Endothelial cell of hepatic sinusoid (primary cell): Measurements from ENCODE around the gene ANKRD62.
"Not testable (repeated sequence)": the region's sequence is repeated elsewhere in the genome, so short reads cannot be mapped to it uniquely, and the experiment has no call there.

Experiments used
- in situ Hi-C: cut with HindIII; loops from 2 replicates; pipeline ENCODE4 v1.10.0; 2017; ENCODE audit warnings: low sequenced_read_pairs

Gene ANKRD62

DNA sequence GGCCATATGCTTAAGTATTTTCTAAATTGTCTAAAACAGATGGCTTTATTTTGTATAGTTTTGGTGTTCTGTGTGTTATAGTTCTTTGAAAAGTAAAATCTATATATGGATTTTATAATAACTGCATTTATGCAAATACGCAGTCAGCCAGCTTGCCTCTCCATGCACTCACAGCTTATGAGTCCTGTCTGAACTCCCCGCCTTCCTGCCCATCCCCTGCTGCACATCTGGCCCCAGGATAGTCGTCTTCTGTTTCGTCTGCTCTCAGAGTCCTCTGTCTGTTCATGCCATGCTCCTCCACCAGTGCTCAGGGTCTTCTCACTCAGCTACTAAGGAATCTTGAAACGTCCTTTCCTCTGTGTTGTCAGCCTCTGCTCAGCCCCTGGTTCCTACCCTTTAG lies 28.2 kb upstream of the ANKRD62 start:
- in situ Hi-C loops = no loop called here

DNA sequence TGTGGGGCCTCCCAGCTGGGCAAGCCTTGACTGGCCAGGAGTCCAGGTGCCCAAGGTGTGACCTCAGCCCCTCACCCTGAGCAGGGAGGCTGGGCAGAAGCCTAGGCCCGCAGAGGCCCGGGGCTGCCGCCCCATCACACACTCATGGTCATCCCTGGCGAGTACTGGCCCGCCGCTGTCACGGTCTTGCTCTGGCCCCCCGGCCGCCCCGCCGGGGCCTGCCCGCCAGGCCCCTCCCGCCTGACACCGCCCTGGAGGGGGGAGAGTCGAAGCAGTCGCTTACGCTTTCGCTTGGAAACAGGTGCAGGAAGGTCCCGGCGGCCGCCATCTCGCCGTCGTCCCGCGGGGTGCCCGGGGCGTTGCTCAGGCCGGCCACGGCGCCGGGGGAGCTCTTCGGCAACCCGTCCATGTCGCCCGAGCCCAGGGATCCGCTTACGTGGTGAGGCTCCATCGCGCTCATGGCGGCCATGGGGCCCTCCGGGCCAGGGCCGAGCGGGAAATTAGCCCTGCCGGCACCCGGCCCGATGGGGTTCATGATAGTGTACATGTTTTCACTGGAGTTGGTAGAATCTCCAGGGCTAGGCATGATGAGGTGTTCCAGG lies 26.6 kb upstream of the ANKRD62 start:
- in situ Hi-C loops = no loop called here

DNA sequence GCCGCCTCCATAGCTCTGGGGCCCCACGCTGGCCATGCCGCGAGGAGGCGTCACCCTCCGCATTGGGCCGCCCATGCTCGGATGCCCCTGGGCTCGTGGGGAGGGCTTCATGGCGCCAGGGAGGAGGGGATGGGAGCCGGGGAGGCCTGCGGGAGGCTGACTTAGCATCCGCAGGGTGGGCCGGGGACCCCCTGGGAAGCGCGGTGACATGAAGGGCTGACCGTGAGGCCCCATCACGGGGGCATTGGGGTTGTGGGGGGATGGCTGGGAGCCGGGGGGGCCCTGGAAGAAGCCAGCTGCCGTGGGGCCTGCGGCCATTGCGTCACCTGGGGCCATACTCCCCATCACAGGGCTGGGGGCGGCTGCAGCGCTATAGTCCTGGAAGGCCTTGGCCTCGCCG lies 26.0 kb upstream of the ANKRD62 start:
- in situ Hi-C loops = no loop called here

DNA sequence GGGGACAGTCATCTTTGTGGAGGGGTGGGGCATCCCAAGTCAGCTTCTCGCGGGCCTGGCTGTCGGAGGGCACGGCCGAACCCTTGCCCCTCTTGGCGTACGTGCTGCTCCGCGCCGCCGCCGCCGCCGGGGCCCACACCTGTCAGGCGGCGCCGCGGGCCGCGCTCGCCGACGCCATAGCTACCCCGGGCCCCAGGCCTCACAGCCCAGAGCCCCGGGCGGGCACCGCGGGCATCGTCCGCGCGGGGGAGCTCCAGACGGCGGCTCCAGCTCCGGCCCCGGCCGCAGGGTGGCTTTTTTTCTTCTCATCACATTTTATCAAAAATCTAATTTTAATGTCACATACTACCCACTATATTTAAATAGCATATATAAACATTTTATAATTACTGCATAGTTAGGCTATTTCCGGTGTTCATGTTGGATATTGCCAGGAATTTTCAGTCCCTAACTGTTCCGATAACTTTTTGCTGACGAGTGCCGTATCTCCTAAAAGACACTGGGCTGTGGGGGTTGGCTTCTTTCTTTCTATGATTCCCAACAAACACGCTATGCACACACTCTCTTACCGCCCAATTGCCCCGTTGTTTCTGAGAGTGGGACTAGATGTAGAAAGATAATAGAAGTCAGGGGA lies 25.2 kb upstream of the ANKRD62 start:
- in situ Hi-C loops = not testable (repeated sequence)

DNA sequence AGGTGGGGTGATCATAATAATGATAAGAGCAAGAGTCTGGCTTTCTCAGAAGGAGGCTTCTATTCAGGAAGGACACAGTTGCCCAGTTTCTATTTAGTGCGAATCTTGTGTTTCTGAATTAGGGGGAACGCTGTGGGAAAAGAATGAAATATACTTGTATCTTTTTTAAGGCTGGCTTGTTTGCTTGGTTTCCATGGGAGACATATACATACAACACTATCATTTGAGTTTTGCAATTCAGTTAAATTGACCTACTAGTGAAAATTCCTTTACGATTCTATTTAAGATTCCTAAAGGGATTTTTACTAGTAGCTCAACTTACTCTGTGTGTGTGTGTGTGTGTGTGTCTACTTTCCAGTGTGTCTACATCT lies 24.7 kb upstream of the ANKRD62 start:
- in situ Hi-C loops = no loop called here

DNA sequence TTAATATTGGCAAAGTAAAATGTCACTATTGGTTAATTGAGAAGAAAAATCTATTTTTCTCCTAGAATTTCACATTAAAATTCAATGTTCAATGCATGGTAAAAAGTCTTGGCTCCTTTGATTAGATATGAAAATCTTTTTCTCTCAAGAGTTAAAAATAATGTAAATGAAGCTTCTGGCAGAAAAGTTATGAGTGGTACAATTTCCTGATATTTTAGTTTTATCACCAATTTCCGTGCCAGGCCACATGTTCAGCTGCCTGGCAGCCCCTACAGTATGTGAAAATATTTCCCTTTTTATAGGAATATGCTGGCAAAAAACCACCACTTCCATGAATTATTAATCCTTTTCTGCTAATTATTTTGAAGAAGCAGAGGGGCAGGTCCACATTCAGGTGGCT lies 22.6 kb upstream of the ANKRD62 start:
- in situ Hi-C loops = loop anchor here (5.0 kb wide), 1 partner anchor 236 kb away; the partner anchor contains the start of gene TUBB6

DNA sequence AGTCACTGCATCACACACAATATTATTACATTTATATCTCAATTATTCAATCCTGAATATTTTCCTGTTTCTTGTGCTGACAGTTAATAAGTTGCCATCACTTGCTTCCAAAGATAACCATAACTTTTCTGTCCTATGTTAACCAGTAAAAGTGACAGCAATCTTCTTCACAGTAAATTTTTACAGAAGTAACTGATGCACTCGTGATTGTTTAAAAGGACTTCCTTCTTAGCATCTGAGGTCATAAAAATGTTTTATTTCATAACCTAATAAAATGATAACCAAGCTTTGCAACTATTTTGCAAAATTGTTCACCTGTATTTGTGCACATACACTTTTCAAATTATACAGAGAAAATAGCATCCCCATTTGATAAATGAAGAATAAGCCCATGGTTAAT lies 20.6 kb upstream of the ANKRD62 start:
- in situ Hi-C loops = loop anchor here (5.0 kb wide), 1 partner anchor 234 kb away; the partner anchor contains the start of gene TUBB6

DNA sequence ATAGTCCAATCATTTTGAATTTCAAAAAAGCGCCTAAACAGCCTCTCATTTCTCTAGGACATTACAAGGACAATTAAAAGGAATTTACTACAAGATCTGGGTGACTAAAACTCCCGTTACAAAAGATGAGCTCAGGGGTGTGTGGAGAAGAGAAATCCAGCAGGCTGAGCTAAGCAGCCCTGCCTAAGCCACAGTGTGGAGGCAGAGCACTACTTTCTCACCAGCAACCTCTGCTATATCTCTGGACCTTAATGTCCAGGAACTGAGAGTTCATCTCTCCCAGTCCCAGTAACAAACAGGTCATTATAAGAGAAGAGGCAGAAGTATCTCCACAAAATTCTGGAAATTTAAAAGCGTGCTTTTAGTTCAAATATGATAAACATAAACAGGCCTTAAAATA lies 18.9 kb upstream of the ANKRD62 start:
- in situ Hi-C loops = loop anchor here (5.0 kb wide), 1 partner anchor 233 kb away; the partner anchor contains the start of gene TUBB6

DNA sequence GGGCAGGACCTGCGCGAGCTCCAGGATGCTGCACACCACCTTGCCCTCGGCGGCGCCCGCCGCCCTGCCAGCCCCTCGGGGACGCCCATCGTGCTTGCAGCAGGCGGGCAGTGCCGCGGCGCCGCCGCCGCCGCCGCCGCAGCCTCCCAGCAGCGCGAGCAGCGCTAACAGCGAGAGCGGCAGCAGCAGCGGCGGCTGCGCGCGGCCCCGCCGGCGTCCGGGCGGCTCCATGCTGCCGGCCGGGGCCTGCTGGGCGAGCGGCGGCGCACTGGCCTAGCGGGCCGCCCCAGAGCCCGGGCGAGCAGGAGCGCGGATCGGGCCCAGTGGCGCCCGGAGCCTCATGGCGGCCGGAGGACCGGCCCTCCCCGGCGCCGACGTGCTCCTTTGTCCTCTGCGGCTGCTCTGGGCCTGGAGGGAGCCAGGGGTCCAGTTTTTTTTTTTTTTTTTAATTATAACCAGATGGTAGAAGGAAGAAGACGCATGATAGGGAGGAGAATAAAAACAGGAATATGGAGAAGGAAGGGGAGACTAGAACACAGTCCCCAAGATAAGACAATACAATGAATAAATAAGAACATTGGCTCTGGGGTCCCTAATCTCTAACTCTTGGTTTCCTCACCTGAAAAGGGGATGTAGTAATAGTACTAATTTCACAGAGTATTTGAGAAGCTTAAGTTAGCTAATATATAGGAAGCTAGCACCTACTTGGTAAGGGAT lies 17.1 kb upstream of the ANKRD62 start:
- in situ Hi-C loops = no loop called here

DNA sequence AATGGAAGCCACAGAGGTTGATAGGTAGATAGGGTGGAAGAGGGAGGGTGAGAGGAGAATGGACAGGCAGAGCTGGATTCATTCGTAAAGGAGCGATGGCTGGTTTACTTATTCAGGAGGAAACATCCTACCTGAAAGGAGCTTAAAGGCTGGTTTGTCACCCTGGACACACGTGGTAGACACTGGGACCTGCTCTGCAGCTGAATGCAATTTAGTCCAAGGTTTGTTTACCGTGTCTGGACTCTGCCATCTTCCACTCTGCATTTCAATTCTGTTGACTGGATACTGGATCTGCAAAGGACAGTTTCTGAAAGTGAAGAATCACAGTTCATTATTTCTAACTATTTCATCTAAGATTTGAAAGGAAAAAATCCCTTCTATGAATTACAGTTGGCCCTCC lies 15.6 kb upstream of the ANKRD62 start:
- in situ Hi-C loops = not testable (repeated sequence)

DNA sequence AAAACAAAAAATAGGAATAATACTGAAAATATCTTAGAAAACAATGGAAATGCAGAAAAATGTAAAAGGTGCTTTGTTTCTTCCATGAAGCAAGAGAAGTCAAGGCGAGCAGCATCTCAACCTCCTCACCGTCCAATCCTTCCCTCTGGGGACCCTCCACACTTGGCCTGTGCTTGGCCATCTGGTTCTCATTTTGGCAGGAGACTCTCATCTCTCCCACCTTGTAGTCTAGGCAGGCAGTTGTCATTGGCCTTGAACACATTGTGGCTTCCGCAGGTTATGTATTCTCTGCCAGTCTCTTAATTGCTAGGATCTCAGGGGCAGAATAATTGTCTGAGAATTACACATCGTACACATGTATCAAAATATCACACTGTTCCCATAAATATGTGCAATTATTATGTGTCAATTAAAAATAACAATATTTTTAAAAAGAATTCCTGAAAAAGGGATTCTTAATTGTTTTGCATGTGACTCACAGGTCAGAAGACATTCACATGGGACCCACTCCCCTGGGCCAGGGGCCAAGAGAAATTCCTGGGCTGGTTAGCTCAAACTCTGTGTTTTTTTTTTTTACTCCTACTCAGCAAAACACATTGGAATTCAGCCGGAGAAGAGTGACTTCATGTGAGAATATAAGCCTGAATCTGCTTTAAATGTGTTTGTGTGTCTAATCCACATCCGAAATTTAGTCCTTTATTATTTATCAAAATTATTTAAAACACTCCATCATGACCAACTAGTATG lies 14.0 kb upstream of the ANKRD62 start:
- in situ Hi-C loops = no loop called here

DNA sequence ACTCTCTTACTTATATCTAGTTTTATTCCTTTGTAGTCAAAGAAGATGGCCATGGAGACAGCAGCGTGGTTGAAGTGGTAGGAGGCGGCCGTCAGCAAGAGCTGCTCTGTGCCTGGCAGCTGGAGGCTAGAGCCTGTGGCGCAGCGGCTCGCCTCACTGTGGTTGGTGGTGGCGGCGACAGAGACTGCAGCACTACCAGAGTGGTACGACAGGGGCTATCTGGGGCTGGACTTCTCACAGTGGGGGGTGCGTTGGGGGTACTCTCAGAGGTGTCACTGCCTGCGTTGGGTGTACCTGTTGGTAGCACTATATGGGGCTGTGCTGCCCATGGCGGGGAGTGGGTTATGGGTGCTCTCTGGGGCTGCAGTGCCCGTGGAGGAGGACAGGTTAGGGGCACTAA lies 8.5 kb upstream of the ANKRD62 start:
- in situ Hi-C loops = no loop called here

DNA sequence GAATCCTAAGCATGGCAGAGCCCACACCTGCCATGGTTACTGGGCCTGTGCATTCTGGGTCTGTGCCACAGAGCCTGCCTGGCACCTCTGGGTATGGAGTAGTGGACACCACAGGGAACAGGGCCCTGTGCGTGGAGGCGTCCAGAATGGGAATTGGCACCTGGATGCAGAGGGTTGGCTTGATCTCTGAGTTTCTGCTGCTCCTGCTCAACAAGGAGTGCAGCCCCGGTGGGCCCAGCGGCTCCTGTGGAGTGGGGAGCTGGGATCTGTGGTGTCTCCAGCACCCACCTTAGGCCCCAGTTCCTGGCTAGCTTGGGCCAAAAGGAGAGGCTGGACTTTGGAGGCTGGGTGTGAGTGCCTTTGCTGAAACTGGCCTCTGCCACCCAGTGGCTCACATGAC lies 7.9 kb upstream of the ANKRD62 start:
- in situ Hi-C loops = no loop called here

DNA sequence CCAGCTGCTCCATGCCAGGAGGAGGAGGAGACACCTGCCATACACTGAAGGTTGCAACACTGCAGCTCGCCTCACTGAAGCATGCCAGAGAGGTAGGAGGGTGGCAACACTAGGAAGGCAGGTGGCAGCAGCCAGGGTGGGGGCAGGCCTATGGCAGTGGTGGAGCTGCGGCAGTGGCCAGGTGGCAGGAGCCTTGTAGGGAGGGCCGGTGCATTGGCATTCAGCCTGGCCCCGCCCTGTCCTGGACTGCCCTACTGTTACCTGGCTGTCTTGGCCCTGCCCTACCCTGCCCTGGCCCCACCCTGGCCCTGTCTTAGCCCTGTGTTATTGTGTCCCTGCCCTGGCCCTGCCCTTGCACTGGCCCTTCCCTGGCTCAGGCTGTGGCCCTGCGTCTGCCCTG lies 7.4 kb upstream of the ANKRD62 start:
- in situ Hi-C loops = no loop called here

DNA sequence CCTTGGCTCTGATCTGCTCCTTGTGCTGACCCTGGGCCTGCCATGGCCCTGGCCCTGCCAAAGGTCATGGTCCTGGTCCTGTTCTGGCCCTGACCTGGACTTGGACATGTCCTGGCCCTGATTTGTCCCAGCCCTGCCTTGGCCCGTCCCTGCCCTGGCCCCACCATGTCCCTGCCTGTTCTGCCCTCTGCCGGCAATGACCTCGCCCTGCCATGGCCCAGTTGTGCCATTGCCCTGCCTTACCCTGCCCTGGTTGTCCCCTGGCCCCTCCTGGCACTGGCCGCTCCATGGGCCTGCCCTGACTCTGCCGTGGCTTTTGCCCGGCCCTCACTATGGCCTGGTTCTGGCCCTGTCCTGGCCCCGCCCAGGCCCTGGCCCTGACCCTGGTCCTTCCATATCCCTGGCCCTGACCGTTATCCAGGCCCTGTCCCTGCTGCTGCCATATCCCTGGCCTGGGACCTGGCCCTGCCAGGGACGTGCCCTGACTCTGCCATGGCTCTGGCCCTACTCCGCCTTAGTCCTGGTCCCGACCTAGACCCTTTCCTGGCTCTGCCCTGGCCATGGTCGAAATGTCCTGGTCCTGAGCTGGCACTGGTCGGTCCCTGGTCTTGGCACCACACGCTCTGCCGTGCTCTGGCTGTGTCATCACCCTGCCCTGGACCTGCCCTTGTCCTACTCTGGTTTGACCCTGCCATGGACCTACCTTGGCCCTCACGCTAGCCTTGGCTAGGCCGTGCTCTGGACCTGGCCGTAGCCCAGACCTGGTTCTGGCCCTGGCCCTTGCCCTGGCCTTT lies 6.8 kb upstream of the ANKRD62 start:
- in situ Hi-C loops = no loop called here

DNA sequence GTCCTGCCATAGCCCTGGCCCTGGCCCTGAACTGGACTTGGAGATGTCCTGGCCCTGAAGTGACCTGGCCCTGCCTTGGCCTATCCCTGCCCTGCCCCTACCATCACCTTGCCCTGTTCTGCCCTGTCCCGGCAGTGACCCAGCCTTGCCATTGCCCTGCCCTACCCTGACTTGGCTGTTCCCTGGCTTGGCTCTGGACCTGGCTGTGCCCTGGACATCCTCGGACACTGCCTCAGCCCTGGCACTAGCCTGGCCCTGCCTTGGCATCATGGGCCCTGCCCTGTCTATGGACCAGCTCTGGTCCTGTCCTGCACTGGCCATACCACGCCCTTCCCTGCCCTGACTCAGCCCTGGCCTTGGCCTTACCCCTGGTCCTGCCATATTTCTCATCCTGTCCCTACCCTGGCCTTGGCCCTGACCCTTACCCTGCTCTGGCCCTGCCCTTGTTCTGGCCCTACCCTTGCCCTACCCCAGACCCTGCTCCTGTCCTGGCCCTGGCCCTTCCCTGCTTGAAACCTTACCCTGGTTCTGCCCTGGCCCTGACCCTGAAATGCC lies 6.1 kb upstream of the ANKRD62 start:
- in situ Hi-C loops = no loop called here

DNA sequence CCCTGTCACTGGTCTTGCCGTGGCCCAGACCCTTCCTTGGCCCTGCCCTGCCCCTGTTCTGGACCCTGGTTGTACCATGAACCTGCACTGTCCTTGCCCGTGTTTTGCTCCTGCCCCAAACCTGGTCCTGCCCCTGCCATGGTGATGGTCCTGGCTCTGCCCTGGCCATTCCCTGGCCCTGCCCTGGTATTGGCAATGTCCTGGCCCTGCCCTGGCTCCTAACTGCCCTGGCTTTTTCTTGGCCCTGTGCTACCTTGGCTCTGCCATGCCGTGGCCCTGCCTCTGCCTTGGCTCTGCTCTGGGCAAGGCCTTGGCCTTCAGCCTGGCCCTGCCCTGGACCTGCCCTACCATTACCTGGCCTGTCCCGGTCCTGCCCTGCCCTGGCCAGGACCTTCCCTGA lies 5.5 kb upstream of the ANKRD62 start:
- in situ Hi-C loops = no loop called here

DNA sequence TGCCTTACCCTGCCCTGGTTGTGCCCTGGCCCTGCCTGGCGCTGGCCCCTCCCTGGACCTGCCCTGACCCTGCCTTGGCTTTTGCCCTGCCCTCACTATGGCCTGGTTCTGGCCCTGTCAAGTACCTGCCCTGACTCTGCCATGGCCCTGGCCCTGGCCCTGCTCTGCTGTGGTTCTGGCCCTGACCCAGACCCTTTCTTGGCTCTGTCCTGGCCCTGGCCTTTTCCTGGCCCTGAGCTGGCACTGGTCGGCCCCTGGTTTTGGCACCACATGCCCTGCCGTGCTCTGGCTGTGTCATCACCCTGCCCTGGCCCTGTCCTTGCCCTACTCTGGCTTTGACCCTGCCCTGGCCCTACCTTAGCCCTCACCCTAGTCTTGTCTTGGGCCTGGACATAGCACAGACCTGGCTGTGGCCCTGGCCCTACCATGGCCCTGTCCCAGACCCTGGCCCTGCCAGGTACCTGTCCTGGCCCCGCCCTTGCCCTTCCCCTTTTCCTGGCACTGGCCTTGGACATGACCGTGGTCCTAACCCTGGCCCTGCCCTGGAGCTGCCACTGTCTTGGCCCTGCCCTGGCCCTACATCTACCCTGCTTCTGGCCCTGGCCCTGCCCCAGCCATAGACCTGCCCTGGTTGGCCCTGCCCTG lies 4.8 kb upstream of the ANKRD62 start:
- in situ Hi-C loops = no loop called here

DNA sequence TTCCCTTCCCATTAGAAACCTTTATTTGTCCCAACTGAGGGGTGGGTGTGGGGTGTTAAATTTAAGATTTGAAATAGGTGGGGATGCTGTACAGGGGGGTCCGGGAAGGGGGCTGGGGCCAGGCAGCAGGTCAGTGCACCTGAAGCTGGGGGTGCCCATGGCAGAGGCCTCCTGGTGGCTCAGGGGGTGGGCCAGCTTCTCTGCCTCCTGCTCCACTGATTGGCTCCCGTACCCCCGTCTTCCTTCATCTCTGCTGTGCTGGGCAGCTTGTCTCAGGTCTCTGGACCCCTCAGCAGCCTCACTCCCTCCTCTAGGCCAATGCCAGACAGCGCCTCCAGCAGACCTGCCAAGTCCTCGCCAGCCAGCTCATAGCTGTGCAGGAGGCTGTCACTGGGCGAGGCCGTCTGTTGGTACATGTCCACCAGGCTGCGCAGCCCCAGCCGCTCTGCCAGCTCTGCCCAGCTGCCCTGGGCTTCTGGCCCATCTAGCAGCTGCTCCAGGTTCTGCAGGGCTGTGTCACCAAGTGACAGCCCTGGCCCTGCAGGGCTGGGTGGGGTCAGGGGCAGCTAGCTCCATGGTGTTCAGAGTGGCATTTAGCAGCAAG lies 2.0 kb upstream of the ANKRD62 start:
- in situ Hi-C loops = no loop called here
